SH-SY5Y (cell line): ENCODE results near the gene PRKCZ.

Source experiments
- GATA2 ChIP-seq: IDR thresholded peaks from 2 replicates; pipeline ENCODE4 v1.6.1; 2011; ENCODE audit warnings: mild to moderate bottlenecking, low read depth, low read length
- GATA3 ChIP-seq: IDR thresholded peaks from 2 replicates; pipeline ENCODE4 v1.6.1; 2011; ENCODE audit warnings: low read depth, mild to moderate bottlenecking, low read length, moderate library complexity

PRKCZ gene

DNA sequence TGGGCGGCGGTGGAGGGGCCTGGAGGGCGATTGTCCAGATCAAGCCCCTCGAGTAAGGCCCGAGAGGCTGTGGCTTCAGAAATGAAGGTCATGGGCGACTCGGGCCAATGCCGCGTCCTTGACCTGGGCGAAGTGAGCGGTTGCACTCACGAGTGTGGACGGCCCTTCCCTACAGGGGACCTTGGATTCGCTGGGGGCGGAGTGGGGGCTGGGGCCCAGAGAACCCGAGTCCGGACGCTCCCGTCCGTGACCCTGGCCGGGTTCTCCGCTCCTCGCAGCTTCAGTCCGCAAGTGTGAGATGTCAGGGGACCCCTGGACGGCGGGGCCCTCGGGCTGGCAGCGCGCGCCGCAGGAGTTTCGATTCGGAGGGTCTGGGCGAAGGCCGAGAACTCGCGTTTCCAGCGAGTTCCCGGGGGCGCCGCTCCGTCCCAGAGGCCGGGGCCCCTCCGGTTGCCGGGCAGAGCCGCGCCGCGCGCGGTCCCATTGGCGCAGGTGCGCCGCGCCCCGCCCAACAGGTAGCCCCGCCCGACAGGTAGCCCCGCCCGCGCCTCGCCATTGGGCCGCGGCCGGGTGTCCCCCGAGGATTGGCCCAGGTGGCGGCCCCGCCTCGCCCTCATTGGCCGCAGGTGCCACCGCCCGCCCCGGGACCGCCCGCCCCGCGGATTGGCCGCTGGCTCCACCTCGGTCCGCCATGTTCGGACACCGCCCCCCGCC, at the start of gene PRKCZ:
PRKCZ (plus strand) TSS at position 694 of the 714 bp plus-strand sequence. CDS start 220 bp downstream, outside the sequence.
- TF ChIP-seq GATA2 (no peak), GATA3 (no peak)

DNA sequence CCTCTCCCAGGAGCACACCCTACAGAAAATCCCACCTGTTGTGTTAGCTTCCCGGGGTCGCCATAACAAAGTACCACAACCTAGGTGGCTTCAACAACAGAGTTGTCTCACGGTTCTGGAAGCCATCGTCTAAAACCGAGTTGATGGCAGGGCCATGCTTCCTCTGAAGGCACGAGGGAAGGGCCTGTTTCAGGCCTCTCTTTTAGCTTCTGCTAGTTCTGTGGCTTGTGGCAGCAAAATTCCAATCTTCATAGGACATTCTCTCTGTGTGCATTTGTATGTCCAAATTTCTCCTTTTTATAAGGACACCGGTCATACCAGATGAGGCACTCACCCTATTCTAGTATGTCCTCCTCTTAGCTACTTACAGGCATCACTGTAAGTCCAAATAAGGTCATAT, 49.8 kb upstream of the PRKCZ start:
- TF ChIP-seq GATA2 (no peak), GATA3 (no peak)

DNA sequence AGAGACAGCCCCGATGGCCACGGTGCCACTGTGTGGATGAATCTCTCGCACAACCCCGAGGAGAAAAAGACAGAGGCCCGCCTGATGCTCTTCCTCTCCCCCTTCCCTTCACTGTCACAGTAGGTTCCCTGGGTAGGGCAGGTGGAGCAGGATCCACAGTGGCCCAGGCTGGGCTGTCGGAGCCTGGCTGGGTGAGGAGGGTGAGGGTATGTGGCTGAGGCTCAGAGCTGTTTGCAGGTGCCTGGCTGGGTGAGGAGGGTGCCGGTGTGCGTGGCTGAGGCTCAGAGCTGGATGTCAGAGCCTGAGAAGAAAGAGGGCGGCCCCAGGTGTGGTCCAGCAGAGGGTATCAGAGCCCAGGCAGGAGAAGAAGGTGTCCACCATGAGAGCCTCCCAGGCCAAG, 49.4 kb upstream of the PRKCZ start:
- TF ChIP-seq GATA3 (no peak), GATA2 (no peak)

DNA sequence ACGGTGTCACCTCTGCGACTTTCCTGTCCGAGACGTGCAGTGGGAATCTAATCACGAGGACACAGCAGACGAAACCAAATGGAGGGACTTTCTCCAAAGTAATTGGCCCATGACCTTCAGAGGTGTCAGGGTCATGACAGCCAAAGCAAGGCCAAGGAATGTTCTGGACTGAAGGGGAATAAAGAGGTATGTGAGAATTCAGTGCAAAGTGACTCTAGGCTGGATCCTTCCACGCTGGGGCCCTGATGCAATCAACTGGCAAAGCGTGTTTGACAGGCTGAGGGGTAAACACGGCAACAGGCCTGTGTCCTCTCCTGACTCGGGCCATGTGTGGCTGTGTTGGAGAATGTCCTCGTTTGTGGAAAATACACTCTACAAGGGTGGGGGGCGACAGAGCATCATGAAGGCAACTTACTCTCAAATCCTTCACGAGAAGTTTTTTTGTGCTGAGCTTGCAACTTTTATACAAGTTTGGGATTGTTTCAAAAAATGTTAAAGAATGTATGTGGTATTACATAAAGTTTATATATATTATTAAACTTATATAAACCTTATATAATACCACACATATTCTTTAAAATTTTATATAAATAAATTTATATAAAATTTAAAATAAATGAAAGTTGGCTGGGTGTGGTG, 48.3 kb upstream of the PRKCZ start:
- no peak for TF ChIP-seq GATA3
- no peak for TF ChIP-seq GATA2

DNA sequence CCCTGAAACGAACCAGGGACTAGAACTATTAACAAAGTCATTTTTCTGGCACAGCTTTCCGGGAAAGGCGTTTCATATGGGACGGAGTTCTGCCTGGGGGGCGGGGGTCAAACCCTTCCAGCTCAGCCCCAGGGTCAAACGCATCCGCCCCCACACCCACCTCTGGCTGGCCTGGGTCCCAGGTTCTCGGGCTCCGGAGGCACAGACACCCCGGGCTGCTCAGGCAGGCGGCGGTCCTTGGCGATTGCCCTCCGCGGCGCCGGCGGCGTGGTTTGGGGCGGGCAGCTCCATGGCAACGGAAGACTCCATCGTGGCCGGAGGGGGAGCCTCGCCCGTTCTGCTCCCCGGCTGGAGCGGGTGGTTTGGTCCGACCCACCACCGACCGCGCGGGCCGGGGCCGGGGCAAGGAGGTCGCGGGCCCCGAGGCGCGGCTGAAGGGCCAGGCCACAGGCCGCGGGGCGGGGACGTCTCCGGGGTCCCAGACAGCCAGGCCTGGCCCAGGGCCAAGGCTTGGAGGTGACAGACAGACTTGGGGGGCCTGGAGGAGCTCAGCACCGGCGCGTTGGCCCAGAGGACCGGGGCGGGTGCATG, 46.6 kb upstream of the PRKCZ start, which contains the start of gene CFAP74:
CFAP74 (minus strand) TSS at position 246 of the 591 bp plus-strand sequence. CDS start 12,830 bp downstream, outside the sequence.
- TF ChIP-seq GATA2 = no peak
- no peak for TF ChIP-seq GATA3

DNA sequence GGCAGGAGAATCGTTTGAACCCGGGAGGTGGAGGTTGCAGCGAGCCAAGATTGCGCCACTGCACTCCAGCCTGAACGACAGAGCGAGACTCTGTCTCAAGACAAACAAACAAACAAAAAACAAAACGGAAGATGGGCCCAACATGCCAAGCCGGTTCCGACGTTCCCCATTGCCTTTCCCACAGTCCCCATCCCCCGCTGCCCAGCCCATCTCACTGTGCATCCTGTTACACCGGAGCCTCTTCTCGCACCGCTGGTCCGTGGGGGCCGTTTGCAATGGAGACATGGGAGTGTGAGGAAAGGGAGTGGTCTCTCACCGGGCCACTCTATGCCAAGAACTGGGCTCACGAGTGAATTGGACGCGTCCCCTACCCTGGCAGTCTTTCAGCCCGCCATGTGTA, 45.4 kb upstream of the PRKCZ start:
- TF ChIP-seq GATA3 = no peak
- TF ChIP-seq GATA2 = no peak

DNA sequence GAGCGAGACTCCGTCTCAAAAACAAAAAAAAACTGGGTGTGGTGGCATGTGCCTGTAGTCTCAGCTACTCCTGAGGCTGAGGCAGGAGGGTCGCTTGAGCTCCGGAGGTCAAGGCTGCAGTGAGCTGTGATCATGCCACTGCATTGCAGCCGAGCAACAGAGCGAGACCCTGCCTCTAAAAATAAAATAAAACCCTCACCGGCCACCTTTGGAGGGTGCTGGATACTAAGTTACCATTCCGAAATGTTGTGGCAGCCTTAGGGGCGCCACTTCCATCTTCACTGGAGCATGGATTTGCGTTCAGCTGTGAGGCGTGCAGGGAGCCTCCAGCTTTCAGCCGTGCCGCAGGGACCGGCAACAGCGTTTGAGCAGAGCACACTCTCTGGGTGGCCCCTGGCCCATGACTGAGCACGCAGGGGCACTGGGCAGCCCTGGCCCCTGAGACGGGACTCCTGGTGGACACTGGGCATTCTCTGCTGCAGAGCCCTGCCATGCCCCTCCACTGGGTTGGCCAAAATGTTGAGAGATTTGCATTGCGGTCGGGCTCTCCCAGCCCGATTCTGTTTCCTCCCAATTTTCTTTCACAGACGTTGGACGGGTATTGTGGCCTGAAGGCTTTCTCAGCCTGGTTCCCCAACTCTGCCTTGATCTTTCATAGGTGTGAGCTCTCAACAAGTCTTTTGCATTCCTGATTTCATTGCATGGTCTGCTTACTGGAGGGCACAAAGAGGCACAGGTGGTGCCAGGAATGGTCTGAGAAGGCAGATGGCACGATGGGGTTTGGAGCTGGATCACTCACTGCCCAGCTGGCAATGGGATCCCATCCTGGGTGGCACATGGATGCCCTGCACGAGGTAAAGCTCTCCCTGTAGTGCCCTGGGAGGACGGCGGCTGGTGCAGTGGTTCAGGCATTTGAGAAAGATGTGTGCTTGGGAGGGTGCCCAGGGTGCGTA, 40.8 kb upstream of the PRKCZ start:
- TF ChIP-seq GATA3 = no peak
- no peak for TF ChIP-seq GATA2

DNA sequence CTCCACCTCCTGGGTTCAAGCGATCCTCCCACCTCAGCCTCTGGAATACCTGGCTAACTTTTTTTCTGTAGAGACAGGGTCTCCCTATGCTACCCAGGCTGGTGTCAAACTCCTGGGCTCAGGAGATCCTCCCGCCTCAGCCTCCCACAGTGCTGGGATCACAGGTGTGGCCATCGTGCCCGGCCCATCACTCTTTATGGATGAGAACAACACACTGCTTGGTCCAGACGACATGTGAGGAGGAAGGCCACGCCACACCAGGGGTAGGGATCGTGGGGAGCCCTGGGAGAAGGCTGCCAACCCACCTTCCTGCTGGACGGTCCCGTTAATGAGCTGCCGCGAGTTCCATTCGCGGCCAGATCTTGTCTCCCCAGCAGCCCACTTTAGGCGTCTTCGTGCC, 36.0 kb upstream of the PRKCZ start:
- TF ChIP-seq GATA2 (no peak), GATA3 (no peak)

DNA sequence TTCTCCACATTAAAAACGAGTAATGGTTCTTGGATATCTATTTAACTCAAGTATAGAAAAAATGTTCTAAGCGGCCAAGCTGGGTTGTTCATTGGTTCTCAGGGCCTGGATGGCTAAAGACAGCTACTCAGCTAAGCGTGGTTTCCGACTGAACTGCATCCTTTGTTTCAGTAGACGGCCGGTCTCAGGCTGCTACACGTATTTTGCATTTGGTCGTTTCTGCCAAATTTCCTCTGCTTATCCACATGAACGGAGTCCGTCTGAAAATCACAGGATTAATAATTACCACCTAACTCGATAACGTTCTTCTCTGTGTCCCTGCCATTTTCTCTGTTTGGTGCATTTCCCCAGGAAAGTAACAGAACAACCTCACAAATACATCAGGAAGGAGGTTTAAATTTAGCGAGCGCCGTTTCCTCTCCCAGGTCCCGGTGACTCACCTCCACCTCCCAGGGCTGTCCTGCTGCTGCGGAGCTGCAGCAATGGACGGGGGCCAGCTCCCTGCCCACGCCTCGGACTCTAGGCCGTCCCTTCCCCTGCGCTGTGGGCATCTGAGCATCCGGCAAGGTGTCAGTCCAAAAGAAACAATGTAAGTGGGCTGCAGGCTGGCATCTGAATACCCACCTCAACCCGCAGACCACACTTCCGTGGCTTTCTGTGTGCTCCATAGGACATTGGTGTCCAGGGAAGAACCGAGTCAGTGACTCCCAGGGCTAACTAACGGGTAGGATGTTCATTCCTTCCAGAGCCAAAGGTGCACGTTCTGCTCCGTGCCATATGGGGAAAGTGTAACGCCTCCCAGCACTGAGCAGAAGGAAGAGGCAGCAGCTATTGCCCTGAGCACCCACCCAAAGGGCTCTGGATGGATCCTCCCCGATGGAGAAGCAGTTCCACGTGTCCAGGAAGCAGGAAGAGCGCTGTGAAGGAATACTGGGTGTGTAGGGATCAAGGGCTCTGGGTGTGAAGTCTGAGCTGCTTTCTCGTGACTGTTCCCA, 35.2 kb upstream of the PRKCZ start:
- no peak for TF ChIP-seq GATA3
- TF ChIP-seq GATA2 = no peak

DNA sequence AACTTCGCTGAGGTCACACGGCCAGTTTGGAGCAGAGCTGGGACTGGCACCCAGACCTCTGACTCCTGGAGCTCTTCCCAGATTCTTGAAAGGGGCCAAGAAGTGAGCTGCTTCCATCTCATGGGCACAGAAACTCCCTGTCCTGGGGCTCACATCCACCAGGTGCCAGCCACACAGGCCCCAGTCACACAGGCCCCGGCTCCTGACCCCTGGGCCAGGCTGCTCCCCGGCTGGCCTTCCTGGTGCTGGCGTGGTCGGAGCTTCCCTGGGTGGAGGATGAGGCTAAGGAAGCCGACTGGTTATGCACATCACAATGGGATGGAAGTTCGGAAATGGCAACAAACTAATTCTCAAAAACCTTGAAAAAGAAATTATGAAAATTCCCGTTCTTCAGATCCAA, 34.1 kb upstream of the PRKCZ start:
- no peak for TF ChIP-seq GATA2
- no peak for TF ChIP-seq GATA3

DNA sequence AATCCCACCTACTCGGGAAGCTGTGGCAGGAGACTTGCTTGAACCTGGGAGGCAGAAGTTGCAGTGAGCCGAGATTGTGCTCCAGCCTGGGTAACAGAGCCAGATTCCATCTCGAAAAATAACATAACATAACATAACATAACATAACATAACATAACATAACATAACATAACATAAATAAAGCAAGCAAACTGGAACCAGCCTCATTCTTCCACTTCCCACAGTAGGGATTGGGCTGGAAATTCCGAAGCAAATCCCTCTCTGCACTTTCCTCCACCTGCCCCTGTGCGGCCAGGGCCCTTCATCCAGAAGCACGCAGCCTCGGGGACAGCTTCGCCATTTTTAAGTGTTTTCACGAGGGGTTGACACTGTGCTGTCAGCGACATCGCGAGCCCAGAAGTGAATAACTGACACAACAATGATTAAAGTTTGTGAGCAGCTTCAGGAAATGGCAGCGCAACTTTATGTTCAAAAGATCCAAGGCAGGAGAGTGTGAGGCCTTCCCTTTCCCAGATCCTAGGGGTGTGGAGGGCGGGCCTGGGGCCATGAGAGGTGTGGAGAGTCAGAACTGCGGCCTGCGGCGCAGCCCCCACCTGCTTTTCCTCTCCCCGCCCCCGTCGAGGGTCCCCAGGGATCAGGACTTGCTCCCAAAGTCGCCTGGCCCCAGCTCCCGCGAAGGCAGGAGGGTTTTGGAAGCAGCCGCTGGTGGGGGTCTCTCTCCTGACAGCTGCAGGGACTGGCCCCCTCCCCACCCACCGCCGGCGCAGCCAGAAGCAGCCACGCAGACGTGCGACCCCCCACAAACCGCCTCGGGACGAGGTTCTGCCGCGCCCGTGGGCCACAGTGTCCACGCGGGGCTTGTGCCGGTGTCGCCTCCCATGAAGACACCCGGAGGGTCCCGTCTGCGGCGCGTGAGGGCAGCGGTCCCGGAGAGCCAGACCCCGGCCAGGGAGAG, 31.7 kb upstream of the PRKCZ start:
- no peak for TF ChIP-seq GATA3
- TF ChIP-seq GATA2 = no peak

DNA sequence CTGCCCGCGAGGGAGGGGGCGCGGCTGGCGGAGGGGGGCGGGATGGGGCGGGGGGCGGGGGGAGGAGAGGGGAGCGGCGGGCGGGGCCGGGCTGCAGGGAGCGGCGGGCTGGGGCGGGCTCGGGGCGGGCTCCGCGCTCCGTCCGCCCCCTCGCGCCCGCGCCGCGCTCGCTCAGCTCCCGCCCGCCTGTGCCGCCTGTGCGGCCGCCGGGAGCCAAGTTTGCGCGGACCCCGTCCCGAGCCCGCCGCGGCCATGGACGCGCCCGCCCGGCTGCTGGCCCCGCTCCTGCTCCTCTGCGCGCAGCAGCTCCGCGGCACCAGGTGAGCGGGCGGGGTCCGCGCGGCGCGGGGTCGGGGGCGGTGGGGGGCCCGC, 31.1 kb upstream of the PRKCZ start, which contains the start of gene GABRD:
GABRD (plus strand) TSS at position 174 of the 372 bp plus-strand sequence; CDS start at position 253, 79 bp downstream.
- TF ChIP-seq GATA3 = no peak
